HepG2 (cell line): Measurements from ENCODE around the gene IQSEC1. TPM values are rescaled to one million over a fixed set of nuclear protein-coding genes. Genes with fewer than 3 reads are reported as not detected.

Experiments
- BRD4 ChIP-seq: sonication (generic); formaldehyde crosslinking; IDR thresholded peaks from 2 replicates; pipeline ENCODE4 v1.4.0; 2020; ENCODE audit warnings: missing genetic modification reagents
- CREBL2 ChIP-seq: sonication (generic); formaldehyde crosslinking; IDR thresholded peaks from 2 replicates; pipeline ENCODE4 v1.8.1; 2023; ENCODE audit warnings: missing genetic modification reagents, mild to moderate bottlenecking, borderline replicate concordance
- DDIT3 ChIP-seq: sonication (generic); formaldehyde crosslinking; IDR thresholded peaks from 2 replicates; pipeline ENCODE4 v1.4.0; 2020; ENCODE audit warnings: mild to moderate bottlenecking, missing genetic modification reagents
- FOXM1 ChIP-seq: sonication (generic); formaldehyde crosslinking; IDR thresholded peaks from 2 replicates; pipeline ENCODE4 v1.5.0; 2020; ENCODE audit warnings: missing genetic modification reagents
- GPBP1L1 ChIP-seq: sonication (generic); formaldehyde crosslinking; IDR thresholded peaks from 2 replicates; pipeline ENCODE4 v1.5.0; 2020; ENCODE audit warnings: mild to moderate bottlenecking, missing genetic modification reagents
- HBP1 ChIP-seq: IDR thresholded peaks from 2 replicates; pipeline ENCODE4 v1.6.1; 2016; ENCODE audit warnings: low read depth, control low read depth
- HMGXB3 ChIP-seq: sonication (generic); formaldehyde crosslinking; IDR thresholded peaks from 2 replicates; pipeline ENCODE4 v1.4.0; 2020; ENCODE audit warnings: missing genetic modification reagents, borderline replicate concordance
- MXI1 ChIP-seq: IDR thresholded peaks from 3 replicates; pipeline ENCODE4 v1.6.1; 2012; ENCODE audit warnings: low read depth, low read length, inconsistent platforms, borderline replicate concordance
- NFE2L1 ChIP-seq: sonication (generic); formaldehyde crosslinking; IDR thresholded peaks from 2 replicates; pipeline ENCODE4 v1.4.0; 2020; ENCODE audit warnings: missing genetic modification reagents, mild to moderate bottlenecking, borderline replicate concordance
- RARG ChIP-seq: sonication (generic); formaldehyde crosslinking; IDR thresholded peaks from 2 replicates; pipeline ENCODE4 v1.4.0; 2020; ENCODE audit warnings: low read depth, mild to moderate bottlenecking, missing genetic modification reagents
- RFX1 ChIP-seq: fragments of 450-650 bp; IDR thresholded peaks from 2 replicates; pipeline ENCODE4 v1.6.1; 2017
- SAP130 ChIP-seq: IDR thresholded peaks from 2 replicates; pipeline ENCODE4 v1.6.1; 2016; ENCODE audit warnings: low read depth
- SNAPC5 ChIP-seq: sonication (generic); formaldehyde crosslinking; IDR thresholded peaks from 2 replicates; pipeline ENCODE4 v1.8.1; 2023; ENCODE audit warnings: mild to moderate bottlenecking, missing genetic modification reagents, borderline replicate concordance
- TAF1 ChIP-seq: sonication (generic); formaldehyde crosslinking; IDR thresholded peaks from 2 replicates; pipeline ENCODE4 v1.4.0; 2020; ENCODE audit warnings: missing genetic modification reagents
- TFAP4 ChIP-seq: sonication (generic); IDR thresholded peaks from 2 replicates; pipeline ENCODE4 v1.6.1; 2016; ENCODE audit warnings: low read depth, borderline replicate concordance
- ZBTB7B ChIP-seq: sonication (generic); formaldehyde crosslinking; IDR thresholded peaks from 2 replicates; pipeline ENCODE4 v1.4.0; 2020; ENCODE audit warnings: missing genetic modification reagents
- ZC3H4 ChIP-seq: sonication (generic); formaldehyde crosslinking; IDR thresholded peaks from 2 replicates; pipeline ENCODE4 v1.4.0; 2020; ENCODE audit warnings: missing genetic modification reagents, borderline replicate concordance
- ZKSCAN1 ChIP-seq: fragments of 150-350 bp; IDR thresholded peaks from 2 replicates; pipeline ENCODE4 v1.6.1; 2014; ENCODE audit warnings: low read length
- ZNF3 ChIP-seq: IDR thresholded peaks from 2 replicates; pipeline ENCODE4 v1.7.0; 2017; ENCODE audit warnings: inconsistent platforms
- ZNF766 ChIP-seq: sonication (generic); formaldehyde crosslinking; IDR thresholded peaks from 2 replicates; pipeline ENCODE4 v1.5.0; 2020; ENCODE audit warnings: missing genetic modification reagents, borderline replicate concordance
- polyA plus RNA-seq, 8 experiments: library from polyadenylated mRNA; depleted of rRNA in 3 of 8; stranded (reverse) in 7 of 8; unstranded in 1 of 8; fragments of >200 nt; fragmentation: Illumina TruSeq in 4 of 8; extraction: Trizol in 4 of 8; gene quantifications; 2 replicates each; pipeline versions ENCODE4 v1.2.1 to v1.2.3, GENCODE V29; 2011 to 2016; ENCODE audit warnings: low read depth in 4 of 8, missing spikeins in 1 of 8, mixed read lengths in 1 of 8; ENCODE audit not compliant: insufficient read depth in 1 of 8
- total RNA-seq, 5 experiments: library from RNA; depleted of rRNA; stranded (reverse); fragments of >200 nt; fragmentation: Illumina TruSeq; extraction: Trizol; gene quantifications; 2 replicates each; pipeline ENCODE4 v1.2.3, GENCODE V29; 2016; ENCODE audit warnings: low read depth in 1 of 5

IQSEC1 gene
- total and polyA plus RNA-seq, 2 of the 13 experiments (the other 11 are each of a cell fraction or from before 2014, with no cell fraction given), result 17.4 to 20.2 TPM

GRCh38 chr3:12966847-12967605 lies 106.2 kb downstream of the IQSEC1 start (continued):
- no peak for TF ChIP-seq MXI1
- no peak for TF ChIP-seq ZNF3 (CRISPR knock-in tag)
- 0 out of 2 replicates have a peak, but pooled peaks have one; percentile 14 for TF ChIP-seq FOXM1 (CRISPR knock-in tag)
- TF ChIP-seq HMGXB3 (CRISPR knock-in tag), result no peak
- TF ChIP-seq TAF1 (CRISPR knock-in tag), result no peak
- TF ChIP-seq ZNF766 (CRISPR knock-in tag), result 0 out of 2 replicates have a peak, but pooled peaks have one; percentile 11
- TF ChIP-seq BRD4 (CRISPR knock-in tag), result no peak
- no peak for TF ChIP-seq GPBP1L1 (CRISPR knock-in tag)
- peak; percentile 30; the same call in 1 of the 2 replicates for TF ChIP-seq CREBL2 (CRISPR knock-in tag)
- TF ChIP-seq ZBTB7B (CRISPR knock-in tag), result peak; percentile 32; the same call in 1 of the 2 replicates
- no peak for TF ChIP-seq DDIT3
- no peak for TF ChIP-seq RFX1
- TF ChIP-seq SNAPC5, result no peak
- TF ChIP-seq TFAP4, result no peak
- no peak for TF ChIP-seq HBP1 (CRISPR knock-in tag)
- peak; percentile 41; the same call in 1 of the 2 replicates for TF ChIP-seq SAP130 (CRISPR knock-in tag)
- TF ChIP-seq NFE2L1 (CRISPR knock-in tag), result no peak
- no peak for TF ChIP-seq ZKSCAN1
- no peak for TF ChIP-seq ZC3H4 (CRISPR knock-in tag)
- TF ChIP-seq RARG, result no peak
